NCI-H1105 (cell line): ENCODE measurements around the gene CABLES2.
A peak's percentile ranks its signal among the peaks of the same experiment; 100 is the strongest.

Source experiments
- DNase-seq: peaks from one replicate; lab custom pipeline; 2025; lab: John Stamatoyannopoulos, UW

Gene CABLES2

DNA sequence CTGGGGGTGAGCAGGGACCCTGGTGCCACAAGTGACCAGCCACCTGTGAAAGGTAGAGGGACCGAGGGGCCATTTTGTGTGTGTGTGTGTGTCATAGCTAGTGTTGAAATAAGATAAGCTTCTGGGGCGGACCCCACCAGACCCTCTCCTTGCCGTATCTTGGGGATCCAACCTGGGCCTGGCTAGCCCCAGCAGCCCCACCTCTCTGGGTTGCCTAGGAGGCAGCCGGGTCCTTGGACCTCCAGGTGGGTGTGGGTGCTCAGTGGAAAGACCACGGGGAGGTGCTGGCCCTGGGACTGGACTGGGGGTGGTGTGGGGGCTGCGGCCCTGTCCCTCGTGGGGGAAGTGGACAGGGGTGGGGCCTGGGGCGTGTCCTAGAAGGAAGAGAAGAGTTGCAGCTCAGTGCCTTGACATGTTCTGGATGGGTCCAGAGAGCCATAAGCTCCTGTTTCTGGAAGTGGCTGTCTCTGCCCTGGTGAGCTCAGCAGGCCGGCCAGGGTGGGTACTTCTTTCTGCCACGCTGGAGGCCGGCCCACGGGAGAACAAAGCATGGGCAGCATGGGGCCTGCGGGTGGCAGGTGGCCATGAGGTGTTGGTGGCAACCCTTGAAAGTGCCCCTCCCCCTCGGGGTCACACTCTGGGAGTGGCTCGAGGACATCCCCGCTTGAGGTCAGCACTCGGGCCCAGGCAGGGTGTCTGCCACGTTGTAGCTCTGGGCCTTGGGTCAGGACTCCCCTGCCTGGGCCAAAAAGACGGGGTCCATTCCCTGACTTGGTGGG lies 11.8 kb upstream of the CABLES2 start:
- DNase-seq: no peak

- no peak for DNase-seq
These were observed 11.1 kb upstream of the CABLES2 start for GRCh38 chr20:62417981-62418708.

DNA sequence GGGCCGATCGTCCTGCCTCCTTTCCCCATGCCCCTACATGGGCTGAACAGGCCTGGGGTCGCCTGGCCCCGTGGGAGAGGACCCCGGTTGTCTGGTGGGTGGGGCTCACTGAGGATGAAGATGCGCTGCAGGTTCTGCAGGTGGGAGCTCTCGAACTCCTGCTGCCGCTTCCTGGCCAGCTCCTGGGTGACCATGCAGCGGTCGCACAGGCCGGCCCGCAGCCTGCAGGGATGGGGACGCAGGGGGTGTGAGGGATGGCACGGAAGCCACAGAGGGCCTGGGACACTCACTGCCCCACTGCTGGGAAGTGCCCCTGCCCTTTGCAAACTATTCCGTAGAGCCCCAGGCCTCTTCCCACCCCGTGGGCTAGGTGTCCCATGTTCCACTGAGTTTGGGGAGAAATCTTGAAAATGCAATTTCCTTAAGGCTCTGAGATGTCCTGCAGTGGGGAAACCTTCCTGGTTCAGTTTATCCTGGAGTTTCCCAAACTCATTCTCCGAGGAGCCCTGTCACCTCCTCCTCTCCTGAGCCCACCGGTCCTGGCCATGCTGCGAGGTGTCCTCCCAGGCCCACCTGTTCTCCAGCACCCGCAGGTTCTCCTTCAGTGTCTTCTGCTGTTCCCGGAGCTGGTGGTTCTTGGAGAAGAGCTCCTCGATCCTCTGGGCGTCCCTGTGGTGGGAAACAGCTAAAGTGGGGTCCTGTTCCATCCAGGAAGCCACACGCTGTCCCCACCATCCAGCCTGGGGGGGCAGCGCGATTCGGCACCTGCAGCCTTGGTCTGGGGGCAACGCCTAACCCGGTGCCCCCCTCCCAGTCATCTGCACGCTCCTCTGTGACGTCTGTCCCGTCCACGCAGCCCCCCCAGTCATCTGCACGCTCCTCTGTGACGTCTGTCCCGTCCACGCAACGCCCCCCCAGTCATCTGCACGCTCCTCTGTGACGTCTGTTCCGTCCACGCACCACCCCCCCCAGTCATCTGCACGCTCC lies 9.9 kb upstream of the CABLES2 start:
- DNase-seq: no peak

DNA sequence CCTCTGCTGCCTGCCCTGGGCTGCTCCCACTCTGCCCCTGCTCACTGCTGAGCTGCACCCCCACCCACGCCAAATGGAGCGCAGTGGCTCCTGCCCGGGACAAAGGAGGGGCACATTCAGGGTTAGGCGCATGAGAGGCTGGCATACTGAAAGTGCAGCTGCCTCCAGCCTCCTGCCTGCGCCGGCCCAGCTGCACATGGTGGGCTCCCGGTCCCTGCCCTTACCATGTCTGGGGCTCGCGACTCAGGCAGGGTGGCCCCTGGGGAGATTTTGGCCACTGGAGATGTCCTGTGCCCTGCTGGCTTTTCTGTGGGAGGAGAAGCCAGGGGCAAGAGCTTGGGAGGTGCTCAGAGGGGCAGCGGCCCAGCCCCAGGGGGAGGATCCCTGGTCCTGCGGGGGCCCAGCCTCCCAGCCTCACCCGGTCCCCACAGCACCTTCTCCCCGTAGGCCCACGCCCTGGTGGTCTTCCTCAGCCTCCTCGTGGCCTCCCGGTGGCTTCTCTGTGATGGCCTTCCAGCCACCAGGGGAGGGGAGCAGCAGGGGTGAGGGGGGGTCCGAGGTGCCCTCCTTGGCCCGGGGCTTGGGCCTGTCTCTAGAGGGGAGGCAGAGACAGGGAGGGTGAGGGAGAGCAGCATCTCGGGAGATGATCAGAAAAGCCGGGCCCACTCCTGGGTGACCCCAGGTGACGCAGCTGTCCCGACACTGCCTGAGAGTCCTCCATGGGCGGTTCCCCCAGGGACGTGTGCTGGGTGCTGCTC lies 8.4 kb upstream of the CABLES2 start:
- no peak for DNase-seq

DNA sequence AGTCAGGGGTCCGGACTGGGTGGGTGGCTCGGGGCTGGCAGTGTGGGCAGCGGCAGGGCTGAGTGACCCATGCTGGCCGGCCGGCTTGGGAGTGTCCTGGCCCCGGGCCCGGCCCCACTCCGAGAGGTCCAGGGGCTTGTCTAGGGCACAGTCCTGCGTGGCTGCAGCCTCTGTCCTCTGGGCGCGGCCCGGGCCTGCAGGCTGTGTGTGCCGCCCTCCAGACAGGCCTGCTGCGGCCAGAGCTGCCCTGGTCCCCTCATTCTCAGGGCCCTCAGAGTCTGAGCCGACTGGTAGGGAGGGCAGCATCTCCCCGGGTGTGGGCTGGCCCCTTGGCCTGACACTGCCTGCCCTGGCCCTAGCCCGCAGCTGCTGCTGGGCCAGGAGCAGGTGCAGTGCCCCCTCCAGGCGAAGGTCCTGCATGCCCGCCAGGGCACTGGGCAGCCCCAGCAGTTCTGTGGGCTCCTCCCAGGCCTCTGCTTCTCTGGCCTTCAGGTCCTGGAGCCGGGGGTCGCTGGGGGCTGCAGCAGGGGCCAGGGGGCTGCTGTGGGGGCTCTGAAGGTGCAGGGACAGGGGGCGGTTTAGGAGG lies 6.9 kb upstream of the CABLES2 start:
- no peak for DNase-seq

GRCh38 chr20:62413025-62413570 lies 6.0 kb upstream of the CABLES2 start:
- DNase-seq: no peak

- no peak for DNase-seq
These were observed 5.3 kb upstream of the CABLES2 start for GRCh38 chr20:62412194-62413024.

GRCh38 chr20:62411479-62412193 lies 4.6 kb upstream of the CABLES2 start:
- DNase-seq: no peak

DNA sequence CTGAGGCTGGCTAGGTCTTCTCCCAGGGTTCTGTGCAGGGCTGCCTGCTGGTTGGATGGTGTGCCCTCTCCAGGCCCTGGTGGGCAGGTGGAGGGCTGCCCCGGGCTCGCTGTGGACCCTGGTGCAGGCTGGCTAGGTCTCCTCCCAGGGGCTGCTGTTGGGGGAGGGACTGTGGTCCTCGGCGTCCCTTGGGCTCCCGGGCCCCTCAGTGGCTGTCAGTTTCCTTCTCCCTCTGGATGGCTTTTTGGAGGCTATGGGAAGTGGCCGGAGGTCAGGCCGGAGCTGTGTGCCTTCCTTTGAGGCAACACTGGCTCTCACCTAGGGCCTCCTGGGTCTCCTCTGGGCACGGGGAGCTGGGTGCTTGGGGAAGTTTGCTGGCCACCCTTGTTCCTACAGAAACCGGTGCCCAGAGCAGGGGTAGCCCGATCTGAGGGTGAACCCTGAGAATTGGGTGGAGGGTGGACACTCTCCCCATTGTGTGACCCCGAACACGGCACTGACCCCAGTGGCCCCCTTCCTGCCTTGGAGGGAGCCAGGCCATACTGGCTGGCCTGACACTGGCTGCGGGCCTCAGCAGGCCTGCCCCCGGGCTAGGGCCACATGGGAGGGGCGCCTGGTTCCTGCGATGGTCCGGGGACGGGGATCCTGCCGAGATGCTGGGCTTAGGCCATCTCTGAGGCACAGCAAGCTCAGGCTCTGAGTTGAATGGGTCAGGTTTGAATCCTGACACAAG lies 3.8 kb upstream of the CABLES2 start:
- DNase-seq: no peak

DNA sequence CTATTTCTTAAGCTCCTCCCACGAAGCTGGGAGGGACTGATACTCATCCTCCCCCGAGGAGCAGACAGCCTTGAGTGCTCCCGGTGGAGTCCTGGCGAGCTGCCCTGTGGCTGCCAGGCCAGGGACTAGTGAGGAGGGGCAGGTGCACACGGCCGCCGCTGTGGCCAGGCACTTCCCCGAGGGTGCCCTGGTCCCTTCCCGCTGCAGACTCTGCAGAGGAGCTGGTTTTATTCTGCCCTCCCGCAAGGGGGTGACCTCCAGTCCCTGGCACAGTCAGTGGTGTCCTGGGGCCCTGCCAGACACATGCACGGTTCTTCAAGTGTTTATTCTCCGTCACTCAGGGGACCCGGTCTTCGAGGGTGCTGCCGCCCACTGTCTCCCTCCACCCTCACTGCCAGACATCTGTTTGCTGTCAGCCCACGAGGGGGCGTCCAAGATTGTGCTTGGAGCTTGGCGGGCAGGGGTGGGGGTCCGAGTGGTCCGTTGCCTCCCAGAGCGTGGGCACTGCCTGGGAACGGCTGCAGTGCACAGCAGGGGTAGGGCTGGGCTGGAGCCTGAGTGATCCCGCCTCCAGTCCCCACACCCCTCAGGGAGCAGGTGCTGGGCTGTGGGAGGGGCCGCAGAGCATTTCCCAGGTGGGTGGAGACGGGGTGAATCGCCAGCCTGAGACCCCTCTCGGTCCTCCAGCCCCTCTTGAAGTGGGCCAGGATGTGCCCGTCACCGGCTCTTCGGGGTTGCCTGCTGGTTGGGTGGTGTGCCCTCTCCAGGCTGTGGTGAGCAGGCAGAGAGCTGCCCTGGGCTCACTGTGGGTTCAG lies 3.1 kb upstream of the CABLES2 start:
- DNase-seq: peak; percentile 83

- DNase-seq: no peak
These were observed 2.2 kb upstream of the CABLES2 start for GRCh38 chr20:62409086-62409853.

DNA sequence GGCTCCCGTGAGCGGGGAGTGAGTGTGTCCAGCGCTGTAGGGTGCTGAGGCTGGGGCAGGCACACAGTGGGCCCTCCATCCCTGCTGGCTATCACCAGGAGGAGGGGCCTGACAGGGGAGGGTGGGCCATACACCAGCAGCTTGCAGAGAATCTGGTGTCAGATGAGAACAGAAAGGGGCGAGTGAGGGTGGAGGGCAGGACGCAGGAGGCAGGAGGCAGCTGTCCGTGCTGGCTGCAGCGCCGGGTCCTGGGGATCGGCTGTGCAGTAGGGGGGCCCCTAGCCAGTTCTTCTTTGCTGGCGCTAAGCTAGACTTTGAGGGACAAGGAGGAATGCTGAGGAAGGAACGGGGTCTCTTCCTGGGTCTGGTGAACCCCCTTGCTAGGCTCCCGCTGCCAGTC lies 1.6 kb upstream of the CABLES2 start:
- no peak for DNase-seq

- no peak for DNase-seq
These were observed 970 bp upstream of the CABLES2 start for GRCh38 chr20:62408055-62408454.

DNA sequence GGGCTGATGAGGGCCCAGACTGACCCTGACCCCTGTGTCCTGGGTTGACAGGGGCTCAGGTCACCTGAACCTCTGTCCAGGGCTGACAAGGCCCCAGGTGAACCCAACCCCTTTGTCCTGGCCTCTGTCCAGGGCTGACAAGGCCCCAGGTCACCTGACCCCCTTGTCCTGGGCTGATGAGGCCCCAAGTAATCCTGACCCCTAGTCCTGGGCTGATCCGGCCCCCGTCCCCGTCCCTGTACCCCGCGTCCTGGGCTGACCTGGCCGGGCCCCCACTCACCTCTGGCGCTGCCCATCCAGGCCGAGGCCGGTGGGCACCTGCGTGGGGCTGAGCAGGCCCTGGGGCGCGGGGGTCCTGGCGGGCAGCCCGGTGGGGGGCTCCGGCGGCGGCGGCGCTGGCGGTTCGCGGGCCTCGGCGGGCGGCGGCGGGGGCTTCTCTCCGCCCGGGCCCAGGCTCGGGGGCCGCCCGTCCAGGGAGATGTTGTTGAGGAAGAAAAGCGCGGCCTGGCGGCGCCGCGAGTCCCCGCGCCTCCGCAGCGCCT lies 379 bp downstream of the CABLES2 start:
- DNase-seq: no peak

DNA sequence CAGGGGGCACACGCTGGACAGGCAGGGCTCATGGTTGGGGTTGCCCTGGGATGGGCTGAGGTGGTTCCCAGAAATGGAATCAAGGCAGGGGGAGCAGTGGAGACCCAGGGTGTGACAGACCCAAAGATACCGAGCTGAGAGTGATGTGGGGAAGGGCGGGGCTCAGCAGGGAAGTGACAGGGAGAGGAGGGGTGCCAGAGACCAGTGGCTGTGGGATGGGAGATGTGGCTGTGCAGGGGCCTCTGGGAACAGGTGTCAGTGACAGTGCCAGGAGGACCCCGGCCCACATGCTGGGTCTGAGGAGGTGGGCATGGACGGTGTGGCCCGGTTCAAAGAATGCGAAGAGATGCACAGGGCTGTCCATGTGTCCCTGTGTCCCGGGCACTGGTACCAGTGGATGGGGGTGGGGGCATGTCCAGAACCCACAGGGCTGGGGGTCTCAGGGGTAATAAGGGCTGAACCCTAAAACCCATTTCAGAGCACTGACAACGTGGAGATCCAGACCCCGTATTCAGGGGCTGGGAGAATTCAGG lies 1.0 kb downstream of the CABLES2 start:
- DNase-seq: no peak
